GM21576 (cell line): ENCODE measurements around the gene MPHOSPH8.
"Not testable (repeated sequence)": the region's sequence is repeated elsewhere in the genome, so short reads cannot be mapped to it uniquely, and the experiment has no call there.

Experiments
- ATAC-seq: cut with Tn5 transposase; IDR thresholded peaks from one replicate; pipeline ENCODE4 v1.9.1; 2021; ENCODE audit warnings: mild to moderate bottlenecking, moderate library complexity; ENCODE audit not compliant: unreplicated experiment

Gene MPHOSPH8

DNA sequence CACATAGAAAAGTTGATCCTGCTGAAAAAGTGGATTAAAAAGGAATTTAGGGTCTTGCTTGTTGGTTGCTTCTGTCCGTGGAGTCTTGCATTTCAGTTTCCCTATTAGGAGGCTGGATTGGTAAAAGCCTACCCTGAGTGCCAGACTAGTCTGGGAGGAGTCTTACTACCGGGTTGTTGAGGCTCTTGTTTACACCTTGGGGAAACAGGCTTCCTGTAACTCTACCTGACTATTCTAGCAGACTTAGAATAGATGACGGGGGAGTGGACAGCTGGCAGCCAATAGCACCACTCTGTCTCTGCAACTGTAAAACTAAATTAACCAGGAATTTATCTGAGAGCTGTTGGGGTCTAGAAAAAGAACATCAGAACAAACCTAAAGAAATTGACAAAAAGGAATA, 11.3 kb upstream of the MPHOSPH8 start:
- no peak for ATAC-seq

DNA sequence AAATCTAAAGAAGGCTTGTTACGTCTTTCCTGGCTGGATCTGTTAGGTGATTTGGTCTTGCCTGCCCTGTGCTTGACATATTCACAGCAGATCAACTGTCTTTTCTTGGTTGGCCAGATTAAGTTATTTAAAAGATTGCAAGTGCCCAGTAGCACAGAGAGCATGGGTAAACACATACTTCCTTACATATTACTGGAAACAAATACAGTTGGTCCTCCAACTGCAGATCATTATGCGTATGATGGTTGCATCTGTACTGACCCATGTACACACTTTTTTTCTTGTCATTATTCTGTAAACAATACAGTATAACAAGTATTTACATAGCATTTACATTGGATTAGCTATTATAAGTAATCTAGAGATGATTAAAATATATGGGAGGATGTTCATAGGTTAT, 9.2 kb upstream of the MPHOSPH8 start:
- no peak for ATAC-seq

DNA sequence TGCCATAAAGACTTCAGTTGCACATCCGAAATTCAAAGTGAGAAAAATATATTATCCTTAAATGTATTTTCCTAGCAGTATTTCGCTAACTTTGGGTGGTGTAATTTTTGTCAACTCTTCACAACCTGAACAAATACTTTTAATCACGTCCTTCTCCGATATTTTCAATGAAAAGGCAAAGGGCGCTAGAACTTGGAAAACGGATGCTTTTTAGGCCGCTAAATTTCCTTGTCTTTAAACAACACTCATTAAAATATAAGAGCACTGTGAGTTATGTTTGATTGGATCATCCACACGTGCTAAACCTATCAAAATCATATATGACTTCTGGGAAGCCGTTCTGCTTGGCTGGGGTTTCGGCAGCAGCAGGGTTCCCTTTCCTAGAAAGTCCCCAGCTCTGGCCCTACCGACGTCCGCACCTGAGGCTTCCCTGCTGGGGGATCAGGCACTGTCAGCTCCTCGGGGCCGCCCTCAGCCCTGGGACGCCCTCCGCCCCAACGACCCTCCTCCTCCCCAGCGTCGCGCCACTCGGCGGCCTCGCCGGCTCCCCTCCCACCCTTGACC, 462 bp upstream of the MPHOSPH8 start:
- no peak for ATAC-seq

DNA sequence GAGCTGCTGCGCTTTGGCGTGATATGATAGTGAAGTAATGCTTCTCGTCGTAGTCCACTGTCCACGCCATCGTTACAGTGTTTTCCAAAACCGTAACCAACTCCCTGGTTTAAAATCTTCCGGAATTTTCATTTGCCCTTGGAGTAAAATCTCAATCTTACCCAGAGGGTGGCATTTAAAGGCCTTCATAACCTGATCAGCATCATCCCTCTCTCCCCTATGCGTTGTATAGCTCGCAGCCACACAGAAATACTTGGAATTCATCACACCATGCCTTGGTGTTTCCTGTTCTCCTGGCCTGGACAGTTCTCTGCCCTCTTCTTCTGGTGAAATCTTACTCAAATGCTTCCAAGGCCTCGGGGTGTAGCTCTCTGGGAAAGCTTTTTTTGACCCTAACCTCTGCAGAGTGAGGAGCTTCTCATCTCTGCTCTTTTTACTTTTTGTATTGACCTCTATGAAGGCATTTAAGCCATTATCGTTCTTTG, 839 bp downstream of the MPHOSPH8 start:
- peak; percentile 6 for ATAC-seq

DNA sequence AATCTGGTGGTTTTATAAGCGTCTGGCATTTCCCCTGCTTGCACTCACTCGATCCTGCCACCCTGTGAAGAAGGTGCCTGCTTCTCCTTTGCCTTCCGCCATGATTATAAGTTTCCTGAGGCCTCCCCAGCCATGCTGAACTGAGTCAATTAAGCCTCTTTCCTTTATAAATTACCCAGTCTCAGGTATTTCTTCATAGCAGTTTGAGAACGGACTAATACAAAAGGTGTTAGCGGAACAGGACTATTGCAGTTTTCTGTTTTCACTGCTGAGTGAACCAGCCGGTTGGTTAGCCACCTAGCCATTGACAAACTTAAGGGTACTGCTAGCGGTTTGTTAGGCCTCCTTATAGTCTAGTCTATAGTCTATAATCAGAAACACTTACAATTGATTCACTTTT, 2.5 kb downstream of the MPHOSPH8 start:
- not testable (repeated sequence) for ATAC-seq

DNA sequence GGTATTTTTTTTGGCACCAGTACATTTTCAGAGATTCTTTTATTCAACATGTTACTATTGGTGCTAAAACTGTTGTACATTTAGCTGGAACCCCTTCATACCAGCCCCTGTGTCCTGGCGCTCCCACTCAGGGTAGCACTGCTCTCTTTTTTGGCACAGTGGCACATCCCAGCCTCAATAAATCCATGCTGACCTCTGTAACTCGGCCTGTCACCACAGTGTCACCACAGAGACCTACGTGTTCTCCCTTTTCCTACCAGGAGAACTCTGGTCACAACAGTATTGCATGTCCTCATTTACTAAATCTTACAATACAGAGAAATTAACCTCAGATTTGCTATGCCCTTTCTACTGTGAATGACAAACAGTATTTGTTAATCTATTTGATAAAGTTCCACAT, 10.2 kb downstream of the MPHOSPH8 start:
- ATAC-seq: no peak

DNA sequence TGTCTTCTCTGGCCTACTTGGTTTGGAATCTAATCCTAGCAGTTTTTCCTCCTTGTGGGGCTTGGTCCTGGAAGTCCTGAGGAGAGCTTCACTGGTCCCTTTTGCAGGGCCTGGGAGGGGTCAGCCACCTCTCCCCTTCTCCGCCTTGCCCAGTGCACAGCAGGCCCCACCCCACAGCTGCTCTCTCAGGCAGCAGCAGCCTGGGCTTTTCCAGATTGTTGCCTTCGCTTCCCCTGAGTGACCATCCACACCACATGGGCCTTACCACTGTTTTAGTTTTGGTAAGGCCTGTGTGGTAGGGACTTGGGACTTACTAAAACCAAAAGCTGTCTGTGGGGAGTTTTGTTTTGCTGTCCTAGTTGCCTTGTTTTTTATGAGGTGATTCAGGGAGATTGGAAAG, 11.5 kb downstream of the MPHOSPH8 start:
- ATAC-seq: no peak

- ATAC-seq: no peak
Measured at GRCh38 chr13:19646063-19646462, 12.6 kb downstream of the MPHOSPH8 start.

DNA sequence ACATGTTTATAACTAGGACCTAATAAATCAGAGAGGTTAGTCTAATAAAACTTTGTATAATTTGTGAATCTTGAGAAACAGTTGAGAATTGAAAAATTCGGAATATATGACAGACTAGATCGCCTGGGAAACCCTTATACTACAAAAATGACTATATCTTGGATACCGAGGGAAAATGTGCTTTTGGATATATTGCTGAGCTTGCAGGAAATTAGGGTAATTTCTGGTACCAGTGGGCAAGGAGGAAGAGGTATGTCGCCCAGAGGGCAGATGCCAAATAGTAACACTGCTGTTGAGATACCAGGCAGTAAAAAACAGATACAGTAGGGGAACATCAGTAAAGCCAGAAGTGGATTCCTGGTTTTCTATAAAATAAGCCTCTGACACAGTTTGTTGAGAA, 17.3 kb downstream of the MPHOSPH8 start:
- no peak for ATAC-seq

- ATAC-seq: no peak
Measured at GRCh38 chr13:19657872-19658591, 24.6 kb downstream of the MPHOSPH8 start.

GRCh38 chr13:19658831-19659230, 25.4 kb downstream of the MPHOSPH8 start:
- ATAC-seq: no peak

DNA sequence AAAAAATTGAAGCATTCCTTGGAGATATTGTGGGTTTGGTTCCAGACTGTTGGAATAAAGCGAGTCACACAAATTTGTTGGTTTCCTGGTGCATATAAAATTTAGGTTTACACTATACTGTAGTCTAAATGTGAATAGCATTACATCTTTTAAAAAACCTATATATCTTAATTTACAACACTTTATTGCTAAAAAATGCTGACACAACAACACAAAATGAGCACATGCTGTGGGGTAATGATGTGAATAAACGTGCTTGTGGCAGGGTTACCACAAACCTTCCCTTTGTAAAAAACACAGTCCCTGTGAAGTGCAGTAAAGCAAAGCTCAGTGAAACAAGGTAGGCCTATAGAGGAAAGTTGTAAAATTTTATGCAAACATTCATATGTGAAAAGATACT, 27.7 kb downstream of the MPHOSPH8 start:
- ATAC-seq: no peak

GRCh38 chr13:19661561-19661960, 28.1 kb downstream of the MPHOSPH8 start:
- no peak for ATAC-seq

DNA sequence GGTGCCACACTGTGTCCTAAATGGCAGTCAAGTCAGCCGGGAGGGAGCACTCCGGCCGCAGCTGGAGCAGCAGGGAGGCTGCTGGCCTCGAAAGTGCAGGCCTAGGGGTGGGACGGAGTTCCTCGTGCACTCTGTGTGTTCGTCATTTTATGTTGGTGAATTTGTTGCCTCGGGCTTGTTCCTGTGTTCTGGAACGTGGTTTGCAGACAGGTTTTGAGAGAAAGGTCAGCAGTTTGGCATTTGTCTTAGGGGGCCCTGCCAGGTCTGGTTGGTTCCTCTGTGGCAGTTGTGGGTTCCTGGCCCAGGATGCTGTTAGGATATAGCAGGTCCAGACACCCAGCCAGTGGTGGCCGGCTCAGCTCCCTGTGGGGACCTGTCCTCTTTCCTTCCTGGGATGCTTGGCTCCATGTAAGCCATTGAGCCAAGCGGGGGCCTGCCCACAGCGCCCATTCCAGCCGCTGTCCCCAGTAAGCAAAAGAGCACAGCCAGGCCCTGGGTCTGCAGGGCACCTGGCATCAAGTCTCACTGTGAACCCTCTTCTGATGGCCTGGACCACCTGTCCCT, 30.0 kb downstream of the MPHOSPH8 start:
- ATAC-seq: no peak

GRCh38 chr13:19664481-19665230, 31.2 kb downstream of the MPHOSPH8 start:
- no peak for ATAC-seq

DNA sequence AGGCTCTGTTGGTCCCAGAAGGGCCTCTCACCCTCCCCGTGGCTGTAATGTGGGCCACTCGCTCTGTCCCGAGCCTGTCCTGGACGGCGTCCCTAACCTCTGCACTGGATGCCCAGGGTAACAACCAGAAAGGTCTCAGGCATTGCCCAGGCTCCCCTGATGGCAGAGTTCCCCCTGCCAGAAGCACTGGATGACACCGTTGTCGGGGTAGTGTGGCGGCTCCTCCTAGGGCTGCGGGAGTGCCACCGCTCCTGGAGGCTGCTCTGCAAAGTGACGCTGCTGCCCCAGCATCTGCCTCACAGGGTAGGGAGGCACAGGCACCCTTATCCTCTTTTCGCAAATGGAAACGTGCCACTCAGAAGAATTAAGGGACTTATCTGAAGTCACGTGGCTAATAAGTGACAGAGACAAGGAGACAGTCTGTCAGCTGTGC, 32.0 kb downstream of the MPHOSPH8 start:
- no peak for ATAC-seq

DNA sequence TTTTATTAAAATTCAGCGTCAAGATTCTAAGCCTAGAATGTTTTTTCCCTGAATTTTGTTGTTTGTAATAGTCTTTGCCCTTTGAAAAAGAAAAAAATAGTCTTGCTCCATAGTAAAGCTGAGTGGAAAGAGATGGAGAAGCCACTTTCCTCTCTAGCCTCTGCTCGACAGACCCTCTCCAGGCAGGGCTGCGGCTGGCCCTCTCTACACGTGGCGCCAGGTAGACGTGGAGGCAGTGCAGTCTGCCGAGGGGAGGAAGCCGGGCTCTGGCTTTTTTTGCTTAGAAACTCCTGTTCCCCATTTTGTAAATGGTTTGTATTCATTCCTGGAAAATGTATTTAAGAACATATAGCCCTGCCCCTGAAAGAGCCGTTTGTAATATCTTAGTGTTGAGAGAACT, 35.3 kb downstream of the MPHOSPH8 start:
- ATAC-seq: no peak

- ATAC-seq: no peak
Measured at GRCh38 chr13:19670147-19670546, 36.7 kb downstream of the MPHOSPH8 start.

DNA sequence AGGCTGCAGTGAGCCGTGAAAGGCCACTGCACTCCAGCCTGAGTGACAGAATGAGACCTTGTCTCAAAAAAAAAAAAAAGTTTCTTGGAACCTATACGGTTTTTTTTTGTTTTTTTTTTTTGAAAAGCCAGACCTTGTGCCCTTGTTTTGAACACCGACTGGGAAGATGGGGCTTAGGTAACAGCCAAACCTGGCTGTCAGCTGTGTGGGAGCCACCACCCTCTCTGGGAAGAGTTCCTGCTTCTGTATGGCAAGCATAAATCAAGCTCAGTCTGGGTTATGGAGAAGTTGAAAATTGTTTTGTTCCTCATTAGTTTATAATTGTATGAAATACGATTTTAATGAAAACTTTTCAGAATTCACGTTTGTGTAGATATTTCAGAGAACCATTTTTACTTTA, 39.5 kb downstream of the MPHOSPH8 start:
- no peak for ATAC-seq

DNA sequence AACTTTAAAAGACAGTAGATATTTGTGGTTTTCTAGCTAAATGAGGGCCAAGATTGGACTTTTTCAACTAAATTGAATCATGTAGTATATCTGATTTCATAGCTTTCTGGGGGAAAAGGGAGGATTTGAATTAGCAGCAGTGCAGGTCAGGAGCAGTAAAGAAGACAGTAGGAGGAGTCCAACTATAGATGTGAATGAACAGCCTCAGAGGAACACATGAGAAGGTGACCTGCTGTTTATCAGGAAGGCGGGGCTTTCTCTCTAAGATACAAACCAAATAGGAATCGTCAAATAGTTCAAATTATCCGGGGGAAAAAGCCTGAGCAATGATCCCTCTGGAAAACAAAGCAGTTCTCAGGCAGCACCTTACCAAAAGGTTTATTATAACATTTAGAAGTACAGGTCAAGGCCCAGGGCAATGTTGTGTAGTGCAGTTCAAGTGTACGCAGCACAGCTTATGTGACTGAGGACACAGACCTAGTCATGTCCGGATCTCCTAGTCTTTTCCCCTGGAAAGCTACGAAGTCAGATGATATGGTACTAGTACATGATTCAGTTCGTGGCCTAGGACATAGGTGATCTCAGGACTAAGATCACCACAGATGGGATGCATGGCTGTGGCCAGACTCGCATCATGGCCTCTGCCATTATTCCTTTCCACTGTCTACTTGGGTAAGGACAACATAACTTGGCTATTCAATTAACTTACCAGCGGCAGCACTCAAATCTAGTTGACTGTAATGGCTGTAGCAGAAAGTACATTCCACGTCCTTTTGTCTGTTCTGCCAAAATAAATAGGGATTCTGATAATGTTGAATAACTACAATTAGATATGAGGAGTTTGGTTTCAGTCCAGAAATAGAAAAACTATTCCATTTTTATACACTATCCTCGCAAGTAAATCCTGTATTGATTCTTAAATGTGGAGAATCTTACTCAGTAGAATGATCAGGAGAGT, 40.3 kb downstream of the MPHOSPH8 start:
- ATAC-seq: no peak

GRCh38 chr13:19674898-19675297, 41.4 kb downstream of the MPHOSPH8 start:
- ATAC-seq: no peak
